H9 (cell line): Measurements from ENCODE around the gene TSGA10. TPM values are rescaled to one million over a fixed set of nuclear protein-coding genes. Genes with fewer than 3 reads are reported as not detected.

Source experiments
- DNase-seq: peaks from one replicate; pipeline ENCODE4 v3.0.0-alpha.2; 2017
- H2AFZ ChIP-seq: one replicate; pipeline ENCODE4 v1.6.1; 2013; ENCODE audit warnings: mild to moderate bottlenecking, low read length, control low read depth, moderate library complexity
- H2AK5ac ChIP-seq: 2 replicates; pipeline ENCODE4 v1.6.1; 2013; ENCODE audit warnings: low read length, control low read depth, mixed read lengths; ENCODE audit not compliant: insufficient read length
- H2BK120ac ChIP-seq: one replicate; pipeline ENCODE4 v1.6.1; 2013; ENCODE audit warnings: low read depth, mild to moderate bottlenecking, low read length, control low read depth, inconsistent platforms; ENCODE audit not compliant: poor library complexity, severe bottlenecking
- H2BK12ac ChIP-seq: 2 replicates; pipeline ENCODE4 v1.6.1; 2013; ENCODE audit warnings: low read length, control low read depth, mixed read lengths, low read depth; ENCODE audit not compliant: insufficient read length
- H2BK15ac ChIP-seq: 2 replicates; pipeline ENCODE4 v1.6.1; 2013; ENCODE audit warnings: low read depth, low read length, control low read depth
- H2BK20ac ChIP-seq: one replicate; pipeline ENCODE4 v1.6.1; 2013; ENCODE audit warnings: low read depth, mild to moderate bottlenecking, low read length, control low read depth, inconsistent platforms; ENCODE audit not compliant: poor library complexity, severe bottlenecking
- H2BK5ac ChIP-seq: 2 replicates; pipeline ENCODE4 v1.6.1; 2013; ENCODE audit warnings: low read length, control low read depth, mixed read lengths; ENCODE audit not compliant: insufficient read length
- H3K14ac ChIP-seq: 2 replicates; pipeline ENCODE4 v1.6.1; 2013; ENCODE audit warnings: low read length, control low read depth; ENCODE audit not compliant: insufficient read depth
- H3K18ac ChIP-seq: 2 replicates; pipeline ENCODE4 v1.6.1; 2013; ENCODE audit warnings: low read depth, mild to moderate bottlenecking, mixed read lengths, low read length, control low read depth; ENCODE audit not compliant: insufficient read length
- H3K23ac ChIP-seq: 2 replicates; pipeline ENCODE4 v1.6.1; 2013; ENCODE audit warnings: low read length, control low read depth, mixed read lengths, low read depth; ENCODE audit not compliant: insufficient read length
- H3K23me2 ChIP-seq: 2 replicates; pipeline ENCODE4 v1.6.1; 2013; ENCODE audit warnings: low read depth, mild to moderate bottlenecking, mixed read lengths, low read length, control low read depth; ENCODE audit not compliant: insufficient read length, poor library complexity, severe bottlenecking
- H3K27ac ChIP-seq: 2 replicates; pipeline ENCODE4 v1.5.1; 2013; ENCODE audit warnings: low read length, control low read depth, mixed read lengths, low read depth; ENCODE audit not compliant: insufficient read length
- H3K27me3 ChIP-seq: 2 replicates; pipeline ENCODE4 v1.6.1; 2013; ENCODE audit warnings: low read length, control low read depth, inconsistent platforms; ENCODE audit not compliant: insufficient read depth
- H3K4ac ChIP-seq: 2 replicates; pipeline ENCODE4 v1.6.1; 2013; ENCODE audit warnings: low read depth, mild to moderate bottlenecking, control low read depth, inconsistent platforms, low read length, moderate library complexity
- H3K4me1 ChIP-seq: 2 replicates; pipeline ENCODE4 v1.6.1; 2013; ENCODE audit warnings: low read length, control low read depth, inconsistent platforms; ENCODE audit not compliant: insufficient read depth
- H3K4me2 ChIP-seq: 2 replicates; pipeline ENCODE4 v1.6.1; 2013; ENCODE audit warnings: low read length, control low read depth, mixed read lengths; ENCODE audit not compliant: insufficient read length, insufficient read depth
- H3K56ac ChIP-seq: 2 replicates; pipeline ENCODE4 v1.6.1; 2013; ENCODE audit warnings: low read depth, mild to moderate bottlenecking, mixed read lengths, low read length, control low read depth; ENCODE audit not compliant: insufficient read length
- H3K79me1 ChIP-seq: 2 replicates; pipeline ENCODE4 v1.6.1; 2013; ENCODE audit warnings: low read depth, mild to moderate bottlenecking, moderate library complexity, low read length, control low read depth, inconsistent platforms; ENCODE audit not compliant: insufficient read depth, poor library complexity, severe bottlenecking
- H3K79me2 ChIP-seq: 2 replicates; pipeline ENCODE4 v1.6.1; 2013; ENCODE audit warnings: low read length, control low read depth, inconsistent platforms; ENCODE audit not compliant: insufficient read depth
- H3K9ac ChIP-seq: 2 replicates; pipeline ENCODE4 v1.6.1; 2013; ENCODE audit warnings: low read length, control low read depth, mixed read lengths; ENCODE audit not compliant: insufficient read length; ENCODE audit errors: extremely low read depth
- H3K9me3 ChIP-seq: one replicate; pipeline ENCODE4 v1.6.1; 2013; ENCODE audit warnings: low read depth, low read length, inconsistent platforms; ENCODE audit not compliant: control insufficient read depth
- H3T11ph ChIP-seq: one replicate; pipeline ENCODE4 v1.6.1; 2013; ENCODE audit warnings: mild to moderate bottlenecking, low read length, control low read depth, inconsistent platforms
- H4K20me1 ChIP-seq: one replicate; pipeline ENCODE4 v1.6.1; 2013; ENCODE audit not compliant: control insufficient read depth, insufficient read length, insufficient read depth
- H4K5ac ChIP-seq: 2 replicates; pipeline ENCODE4 v1.6.1; 2013; ENCODE audit warnings: low read depth, mild to moderate bottlenecking, mixed read lengths, low read length, control low read depth; ENCODE audit not compliant: insufficient read length
- H4K8ac ChIP-seq: replicated peaks from 2 replicates; pipeline ENCODE4 v1.6.1; 2013; ENCODE audit warnings: low read length, control low read depth, mixed read lengths, low read depth; ENCODE audit not compliant: insufficient read length
- H4K91ac ChIP-seq: 2 replicates; pipeline ENCODE4 v1.6.1; 2013; ENCODE audit warnings: low read depth, mild to moderate bottlenecking, moderate library complexity, mixed read lengths, low read length, control low read depth; ENCODE audit not compliant: insufficient read length
- H3K27ac Mint-ChIP-seq, 3 experiments: 2 replicates in 2 of 3; 3 replicates in 1 of 3; pipeline ENCODE4 v1.8.0; 2020 to 2021; ENCODE audit warnings: mixed read lengths in 3 of 3, mild to moderate bottlenecking in 1 of 3, moderate library complexity in 1 of 3
- H3K27me3 Mint-ChIP-seq: 2 replicates; pipeline ENCODE4 v1.8.0; 2021; ENCODE audit warnings: low read depth, mild to moderate bottlenecking, moderate library complexity, mixed read lengths
- H3K36me3 Mint-ChIP-seq, 3 experiments: 2 replicates in 2 of 3; 3 replicates in 1 of 3; pipeline ENCODE4 v1.8.0; 2020 to 2021; ENCODE audit warnings: low read depth in 3 of 3, mixed read lengths in 3 of 3; ENCODE audit not compliant: insufficient read depth in 1 of 3
- H3K4me1 Mint-ChIP-seq, 2 experiments: 2 replicates each; pipeline ENCODE4 v1.8.0; 2020; ENCODE audit warnings: mixed read lengths in 2 of 2
- H3K4me3 Mint-ChIP-seq, 2 experiments: 2 replicates in 1 of 2; 3 replicates in 1 of 2; pipeline ENCODE4 v1.8.0; 2020 to 2021; ENCODE audit warnings: mild to moderate bottlenecking in 2 of 2, mixed read lengths in 2 of 2, moderate library complexity in 1 of 2
- H3K9me3 Mint-ChIP-seq, 2 experiments: 2 replicates in 1 of 2; 3 replicates in 1 of 2; pipeline ENCODE4 v1.8.0; 2020; ENCODE audit warnings: mild to moderate bottlenecking in 2 of 2, mixed read lengths in 2 of 2, moderate library complexity in 1 of 2
- WGBS: extraction: QIAGEN DNeasy Blood & Tissue Kit; methylation state at CpG from one replicate; pipeline ENCODE4 v1.1.7; 2013; ENCODE audit warnings: missing lambda C conversion rate, low lambda C conversion rate, mixed read lengths; ENCODE audit not compliant: insufficient read length; ENCODE audit errors: extremely low coverage; 5-methylcytosine and 5-hydroxymethylcytosine counted together
- total RNA-seq: library from RNA; stranded (reverse); gene quantifications from 2 replicates; pipeline ENCODE4 v1.2.1, GENCODE V29; 2021
- TF ChIP-seq, protein P1 (sequence below): fragments of 200-600 bp; sonication (generic); conservative IDR thresholded peaks from 3 replicates; pipeline ENCODE4 v1.8.0; 2021; ENCODE audit warnings: antibody characterized with exemption, mild to moderate bottlenecking

The TSGA10 gene
- total RNA-seq, 1 experiment from 2014 or later: 6.3 TPM

DNA sequence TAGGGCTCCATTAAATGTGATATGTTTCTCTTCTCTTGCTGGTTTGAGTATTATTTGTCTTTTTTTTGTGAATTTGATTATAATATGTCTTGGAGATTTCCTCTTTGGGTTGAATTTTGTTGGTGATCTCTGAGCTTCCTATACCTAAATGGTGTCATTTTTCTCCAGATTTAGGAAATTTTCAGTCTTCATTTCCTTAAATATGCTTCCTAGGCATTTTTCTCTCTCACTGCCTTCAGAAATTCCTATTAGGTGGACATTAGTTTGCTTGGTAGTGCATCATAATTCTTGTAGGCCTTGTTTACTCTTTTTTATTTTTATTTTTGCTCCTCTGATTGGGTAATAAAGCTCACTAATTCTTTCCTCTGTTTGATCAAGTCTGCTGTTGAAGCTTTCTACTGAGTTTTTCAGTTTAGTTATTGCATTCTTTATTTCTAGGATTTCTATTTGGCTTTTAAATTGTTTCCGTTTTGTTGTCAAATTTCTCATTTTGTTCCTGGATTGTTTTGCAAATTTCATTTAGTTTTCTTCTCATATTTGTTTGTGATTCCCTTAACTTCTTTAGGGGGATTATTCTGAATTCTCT lies 182.1 kb downstream of the TSGA10 start:
- no peaks in the 10 kb centered on the region for H4K20me1 ChIP-seq
- no peak overlapping the region for H3K23ac ChIP-seq
- H2BK5ac ChIP-seq: no peak overlapping the region
- no CpG with 5 or more reads among the region's 1 CpG for WGBS
- no peak overlapping the region for H3K27ac ChIP-seq
- no peaks in the 10 kb centered on the region for H3K9me3 ChIP-seq
- no peaks in the 10 kb centered on the region for H3K79me2 ChIP-seq
- H3K23me2 ChIP-seq: no peaks in the 10 kb centered on the region
- Mint-ChIP-seq H3K36me3 (peaks cover 0 to 6% (median 5%) of the 10 kb centered on the region in 3 experiments; a peak in 4 of 7 replicates), H3K9me3 (peaks cover 74 to 81% of the 10 kb centered on the region in 2 experiments), H3K4me1 (no peaks in the 10 kb centered on the region), H3K27ac (no peak overlapping the region), H3K27me3 (no peaks in the 10 kb centered on the region; the same call in 1 of the 2 replicates), H3K4me3 (no peak overlapping the region)
- no peak overlapping the region for H4K8ac ChIP-seq
- no peaks in the 10 kb centered on the region for H3K4me1 ChIP-seq
- no peak overlapping the region for H2BK120ac ChIP-seq
- H3K56ac ChIP-seq: no peak overlapping the region
- H3T11ph ChIP-seq: no peak overlapping the region
- no peak overlapping the region for H2BK20ac ChIP-seq
- H4K91ac ChIP-seq: no peak overlapping the region
- no peak overlapping the region for H2BK12ac ChIP-seq
- H3K27me3 ChIP-seq: no peaks in the 10 kb centered on the region; the same call in 1 of the 2 replicates
- no peak overlapping the region for H3K9ac ChIP-seq
- DNase-seq: no peak
- H2AK5ac ChIP-seq: no peak overlapping the region
- H3K18ac ChIP-seq: no peak overlapping the region
- H4K5ac ChIP-seq: no peak overlapping the region
- TF ChIP-seq, protein P1, sequence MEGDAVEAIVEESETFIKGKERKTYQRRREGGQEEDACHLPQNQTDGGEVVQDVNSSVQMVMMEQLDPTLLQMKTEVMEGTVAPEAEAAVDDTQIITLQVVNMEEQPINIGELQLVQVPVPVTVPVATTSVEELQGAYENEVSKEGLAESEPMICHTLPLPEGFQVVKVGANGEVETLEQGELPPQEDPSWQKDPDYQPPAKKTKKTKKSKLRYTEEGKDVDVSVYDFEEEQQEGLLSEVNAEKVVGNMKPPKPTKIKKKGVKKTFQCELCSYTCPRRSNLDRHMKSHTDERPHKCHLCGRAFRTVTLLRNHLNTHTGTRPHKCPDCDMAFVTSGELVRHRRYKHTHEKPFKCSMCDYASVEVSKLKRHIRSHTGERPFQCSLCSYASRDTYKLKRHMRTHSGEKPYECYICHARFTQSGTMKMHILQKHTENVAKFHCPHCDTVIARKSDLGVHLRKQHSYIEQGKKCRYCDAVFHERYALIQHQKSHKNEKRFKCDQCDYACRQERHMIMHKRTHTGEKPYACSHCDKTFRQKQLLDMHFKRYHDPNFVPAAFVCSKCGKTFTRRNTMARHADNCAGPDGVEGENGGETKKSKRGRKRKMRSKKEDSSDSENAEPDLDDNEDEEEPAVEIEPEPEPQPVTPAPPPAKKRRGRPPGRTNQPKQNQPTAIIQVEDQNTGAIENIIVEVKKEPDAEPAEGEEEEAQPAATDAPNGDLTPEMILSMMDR: no peak
- no peak overlapping the region for H2AFZ ChIP-seq
- H3K4ac ChIP-seq: no peak overlapping the region
- no peak overlapping the region for H3K4me2 ChIP-seq
- H3K14ac ChIP-seq: no peak overlapping the region
- no peaks in the 10 kb centered on the region for H3K79me1 ChIP-seq
- no peak overlapping the region for H2BK15ac ChIP-seq
